COLO668 (cell line): ENCODE results near the gene CTPS1.

Source experiments
- DNase-seq: peaks from one replicate; lab custom pipeline; 2025; ENCODE audit not compliant: unreplicated experiment; lab: John Stamatoyannopoulos, UW

CTPS1 gene

DNA sequence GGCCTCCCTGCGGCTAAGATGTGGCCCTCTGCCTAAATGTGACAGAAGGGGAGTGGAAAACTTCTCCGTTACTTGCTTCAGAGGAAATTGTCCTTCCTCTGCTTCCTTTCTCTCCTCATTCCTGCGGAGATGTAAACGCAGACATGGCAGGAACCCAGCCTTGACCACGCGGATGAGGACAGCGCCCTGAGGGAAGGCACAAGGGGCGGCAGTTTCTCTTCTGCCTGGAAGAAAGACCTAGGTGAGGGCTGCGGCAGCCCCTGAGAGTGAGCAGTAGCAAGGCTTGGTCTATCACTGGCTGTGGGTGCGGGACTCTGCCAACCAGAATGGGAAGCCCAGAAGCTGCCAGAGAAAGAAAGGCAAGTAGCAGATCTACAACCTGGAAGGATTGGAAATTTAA lies 14.0 kb upstream of the CTPS1 start:
- no peak for DNase-seq

GRCh38 chr1:40966417-40966816 lies 13.1 kb upstream of the CTPS1 start:
- DNase-seq: no peak

DNA sequence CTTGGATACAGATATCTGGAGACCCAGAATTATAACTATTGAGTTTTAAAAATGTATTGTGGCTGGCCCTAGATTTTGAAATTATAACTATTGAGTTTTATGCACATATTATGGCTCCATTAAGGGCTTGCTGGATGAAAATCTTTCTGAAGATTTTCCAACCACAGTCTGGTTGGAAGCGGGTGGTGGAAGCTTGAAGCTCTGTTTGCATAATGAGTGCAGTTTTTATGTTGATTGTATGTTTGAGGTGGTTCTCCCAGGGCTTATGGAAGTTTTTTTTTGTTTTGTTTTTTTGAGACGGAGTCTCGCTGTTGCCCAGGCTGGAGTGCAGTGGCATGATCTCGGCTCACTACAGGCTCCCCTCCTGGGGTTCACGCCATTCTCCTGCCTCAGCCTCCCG lies 10.1 kb upstream of the CTPS1 start:
- DNase-seq: no peak

DNA sequence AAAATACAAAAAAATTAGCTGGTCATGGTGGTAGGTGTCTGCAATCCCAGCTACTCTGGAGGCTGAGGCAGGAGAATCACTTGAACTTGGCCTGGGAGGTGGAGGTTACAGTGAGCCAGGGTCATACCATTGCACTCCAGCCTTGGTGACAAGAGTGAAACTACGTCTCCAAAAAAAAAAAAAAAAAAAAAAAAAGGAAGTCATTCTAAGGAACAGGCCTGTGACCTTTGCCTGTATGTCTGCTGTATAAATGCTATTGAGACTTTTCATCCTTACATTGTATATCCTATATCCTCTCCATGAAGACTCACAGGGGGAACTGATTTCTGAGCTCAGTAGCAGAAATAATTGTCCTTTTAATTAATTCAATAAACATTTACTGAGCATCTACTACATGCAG lies 7.5 kb upstream of the CTPS1 start:
- DNase-seq: no peak

- no peak for DNase-seq
These were observed 5.6 kb upstream of the CTPS1 start for GRCh38 chr1:40973912-40974311.

DNA sequence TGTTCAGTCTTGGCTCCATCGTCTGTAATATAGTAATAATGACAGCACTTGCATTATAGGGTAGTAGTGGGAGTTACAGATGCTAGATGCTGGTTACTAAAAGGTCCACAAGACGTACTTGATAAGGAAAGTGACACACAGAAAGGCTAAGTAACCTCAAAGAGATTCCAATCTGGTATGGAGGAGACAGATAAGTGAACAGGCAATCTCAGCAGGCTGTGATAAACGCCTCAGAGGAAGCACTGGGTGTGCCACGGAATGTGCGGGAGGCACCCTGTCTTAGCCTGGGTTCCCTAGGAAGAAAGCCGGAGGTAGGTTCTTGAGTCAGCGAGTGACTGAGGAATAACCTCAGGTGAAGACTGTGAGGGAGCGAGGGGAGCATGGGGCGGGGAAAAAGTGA lies 4.6 kb upstream of the CTPS1 start:
- no peak for DNase-seq

DNA sequence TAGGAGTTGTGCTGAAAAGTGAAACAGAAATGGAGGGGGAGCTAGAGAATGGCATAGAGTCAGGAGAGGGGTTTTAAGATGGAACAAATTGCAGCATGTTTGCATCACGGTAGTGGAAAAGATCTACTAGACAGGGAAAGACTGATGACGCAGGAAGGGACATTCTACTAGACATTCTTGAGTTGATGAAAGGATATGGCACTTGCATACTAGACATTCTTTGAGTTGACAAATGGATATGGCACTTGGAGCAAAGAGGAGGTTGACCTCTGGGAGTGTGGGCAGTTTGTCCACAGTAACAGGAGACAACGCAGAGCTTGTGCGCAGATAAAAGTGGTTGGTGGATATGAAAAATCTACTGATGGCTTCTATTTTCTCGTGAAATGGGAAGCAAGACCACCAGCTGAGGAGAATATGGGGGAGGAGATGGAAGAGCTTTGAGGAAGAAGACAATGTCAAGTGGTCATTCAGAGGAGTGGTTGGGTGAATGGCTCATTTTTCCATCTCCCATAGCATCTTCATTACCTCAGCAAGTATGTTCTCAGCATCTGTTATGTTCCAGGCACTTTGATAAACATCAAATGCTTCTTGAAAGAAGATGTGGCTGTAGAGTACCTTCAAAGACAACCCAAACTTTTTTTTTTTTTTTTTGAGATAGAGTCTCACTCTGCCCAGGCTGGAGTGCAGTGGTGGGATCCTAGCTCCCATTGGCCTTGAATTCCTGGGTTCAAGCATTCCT lies 2.4 kb upstream of the CTPS1 start:
- no peak for DNase-seq

GRCh38 chr1:40977716-40978115 lies 1.8 kb upstream of the CTPS1 start:
- no peak for DNase-seq

GRCh38 chr1:40978886-40979240 lies 633 bp upstream of the CTPS1 start:
- DNase-seq: no peak

GRCh38 chr1:40980068-40980452 lies 564 bp downstream of the CTPS1 start:
- DNase-seq: peak; percentile 73

GRCh38 chr1:40980453-40981121 lies 1.1 kb downstream of the CTPS1 start:
- DNase-seq: peak; percentile 64

DNA sequence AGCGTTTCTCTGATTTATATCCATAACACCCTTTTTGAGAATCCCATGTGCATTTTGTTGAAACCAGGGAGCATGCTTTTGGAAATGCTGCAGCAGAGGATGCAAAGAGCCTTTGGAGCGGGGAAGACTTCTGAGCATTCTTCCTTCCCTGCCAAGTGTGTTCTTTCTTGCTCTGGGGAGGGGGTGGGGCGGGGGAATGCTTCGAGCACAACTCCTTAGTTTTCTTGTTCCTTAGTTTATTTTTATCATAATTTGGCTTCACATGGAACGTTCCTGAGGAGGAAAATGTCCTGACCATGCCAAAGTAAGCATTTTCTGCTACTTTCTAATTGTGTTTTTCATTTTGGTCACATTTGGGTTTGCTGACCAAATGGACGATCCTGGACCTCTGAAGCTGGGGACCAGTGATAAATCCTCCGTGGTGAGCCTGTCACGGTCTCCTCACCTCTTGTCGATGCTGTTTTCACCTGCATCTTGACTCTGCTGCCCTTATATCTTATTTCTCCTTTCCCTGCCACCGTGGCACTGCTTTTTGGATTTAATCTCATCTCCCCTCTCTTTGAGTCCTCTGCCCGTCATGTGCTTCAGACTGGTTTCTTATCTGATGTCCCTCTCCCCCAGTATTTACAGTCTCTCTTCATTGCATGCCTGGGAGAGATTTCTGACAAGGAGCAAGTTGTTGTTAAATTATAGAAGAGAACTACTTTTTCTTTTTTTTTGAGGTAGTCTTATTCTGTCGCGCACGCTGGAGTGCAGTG lies 2.4 kb downstream of the CTPS1 start:
- no peak for DNase-seq

- DNase-seq: no peak
These were observed 3.2 kb downstream of the CTPS1 start for GRCh38 chr1:40982721-40983120.

- DNase-seq: no peak
These were observed 3.8 kb downstream of the CTPS1 start for GRCh38 chr1:40983286-40983685.

GRCh38 chr1:40984066-40984465 lies 4.6 kb downstream of the CTPS1 start:
- DNase-seq: no peak

DNA sequence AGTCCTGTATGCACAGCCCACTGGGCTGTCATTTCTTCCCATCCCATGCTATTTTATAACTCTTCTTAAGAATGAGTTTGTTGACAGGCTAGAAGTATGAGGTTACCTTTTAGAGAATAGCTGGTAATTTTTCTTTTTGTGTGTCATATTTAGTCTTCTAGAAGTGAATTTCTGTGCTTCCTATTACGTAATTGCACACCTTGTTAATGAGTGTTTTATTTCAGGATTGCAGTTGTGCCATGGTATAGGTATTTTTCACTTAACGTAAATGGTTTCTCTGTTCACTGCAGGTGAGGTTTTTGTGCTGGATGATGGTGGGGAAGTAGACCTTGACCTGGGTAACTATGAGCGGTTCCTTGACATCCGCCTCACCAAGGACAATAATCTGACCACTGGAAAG lies 5.0 kb downstream of the CTPS1 start:
- DNase-seq: no peak

DNA sequence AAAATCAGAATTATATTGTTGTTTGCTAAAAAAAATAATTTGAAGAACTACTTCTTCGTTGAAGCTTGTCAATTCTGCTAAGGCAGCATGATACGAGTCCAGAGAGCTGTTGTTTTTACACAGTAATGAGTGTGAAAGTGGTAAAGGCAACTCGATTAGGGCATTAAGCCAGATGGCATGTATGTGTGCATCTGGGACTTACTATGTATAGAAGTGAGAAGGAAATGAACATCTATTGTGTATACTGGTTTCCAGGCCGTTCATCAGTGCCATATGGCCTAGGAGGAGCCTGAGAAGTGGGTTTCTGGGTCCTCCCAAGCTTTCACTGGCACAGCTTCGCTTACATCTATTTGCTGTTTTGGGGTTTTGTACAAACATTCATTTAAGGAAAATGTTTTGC lies 5.7 kb downstream of the CTPS1 start:
- DNase-seq: no peak

- DNase-seq: no peak
These were observed 6.4 kb downstream of the CTPS1 start for GRCh38 chr1:40985875-40986274.

DNA sequence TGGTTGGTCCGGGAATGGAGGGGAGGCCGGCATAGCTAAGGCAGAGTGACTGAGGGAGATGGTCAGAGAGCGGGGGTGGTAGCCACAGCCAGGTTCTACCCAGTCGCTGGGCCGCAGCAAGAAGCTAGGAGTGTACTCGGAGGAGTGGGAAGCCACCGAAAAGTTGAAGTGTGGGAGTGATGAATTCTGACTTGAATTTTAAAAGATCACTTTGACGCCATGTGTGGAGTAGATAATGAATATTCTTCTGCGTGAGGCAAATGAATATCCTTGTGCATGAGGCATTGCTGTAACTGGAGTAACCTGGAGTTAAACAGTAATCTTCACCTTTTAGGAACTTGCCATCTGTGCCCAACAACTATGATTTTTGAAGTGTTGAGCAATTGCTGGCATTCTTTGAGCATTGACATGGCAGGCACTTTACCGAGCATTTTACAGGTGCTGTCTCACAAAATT lies 6.9 kb downstream of the CTPS1 start:
- DNase-seq: no peak

- no peak for DNase-seq
These were observed 7.5 kb downstream of the CTPS1 start for GRCh38 chr1:40986956-40987355.

DNA sequence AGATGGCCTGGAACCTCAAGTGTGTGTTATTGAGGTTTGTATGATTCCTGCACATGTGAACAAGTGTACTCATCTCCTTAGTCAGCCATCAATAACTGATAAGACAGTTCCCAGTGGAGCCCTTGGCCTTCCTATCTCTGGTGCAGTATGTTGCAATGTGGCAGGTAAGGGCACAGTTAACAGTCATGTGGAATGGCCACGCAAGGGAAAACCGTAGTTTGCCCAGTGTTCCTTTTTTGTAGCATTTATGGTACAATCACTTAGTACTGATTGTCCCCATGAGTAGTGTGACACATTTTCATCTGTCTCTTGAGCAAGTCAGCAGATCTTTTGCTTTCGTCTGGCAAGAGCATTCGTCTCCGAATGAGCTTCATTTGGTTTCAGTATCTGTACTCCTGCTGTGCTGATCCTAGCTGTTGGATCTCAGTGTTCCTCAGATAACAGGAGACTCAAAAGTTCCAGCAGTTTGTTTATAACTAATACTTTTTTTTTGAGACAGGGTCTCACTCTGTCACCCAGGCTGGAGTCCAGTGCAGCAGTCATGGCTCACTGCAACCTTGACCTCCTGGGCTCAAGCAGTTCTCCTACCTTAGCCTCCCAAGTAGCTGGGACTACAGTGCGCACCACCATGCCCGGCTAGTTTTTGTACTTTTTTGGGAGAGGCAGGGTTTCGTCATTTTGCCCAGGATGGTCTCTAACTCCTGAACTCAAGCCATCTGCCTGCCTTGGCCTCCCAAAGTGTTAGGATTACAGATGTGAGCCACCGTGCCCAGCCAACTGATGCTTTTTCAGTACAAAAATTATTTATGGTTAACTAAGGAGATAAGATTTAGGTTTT lies 8.2 kb downstream of the CTPS1 start:
- DNase-seq: no peak
